Tibial nerve (tissue), 4 donors: ENCODE data around the gene ARID4B. TPM values are rescaled to one million over a fixed set of nuclear protein-coding genes. Genes with fewer than 3 reads are reported as not detected.
"Not testable (repeated sequence)": the region's sequence is repeated elsewhere in the genome, so short reads cannot be mapped to it uniquely, and the experiment has no call there.

Experiments used
- DNase-seq, 2 donors: peaks; one replicate each; pipeline ENCODE4 v3.0.0-alpha.2; 2019; ENCODE audit warnings: low spot score in 2 of 2
- H3K27ac ChIP-seq, 4 donors: fragments of 200-600 bp; sonication (generic) in 3 of 4; one replicate each; pipeline ENCODE4 v1.5.1; 2017 to 2019; ENCODE audit warnings: mild to moderate bottlenecking in 1 of 4
- H3K27me3 ChIP-seq, 2 donors: fragments of 200-600 bp; sonication (generic) in 1 of 2; one replicate each; pipeline versions ENCODE4 v1.5.1 to v1.6.0; 2017 to 2019
- H3K36me3 ChIP-seq, 3 donors: fragments of 200-600 bp; sonication (generic); one replicate each; pipeline ENCODE4 v1.5.1; 2018 to 2019
- H3K4me1 ChIP-seq, 4 donors: fragments of 200-600 bp; sonication (generic) in 3 of 4; one replicate each; pipeline ENCODE4 v1.5.1; 2017 to 2019
- H3K4me3 ChIP-seq, 4 donors: fragments of 200-600 bp; sonication (generic) in 3 of 4; one replicate each; pipeline ENCODE4 v1.5.1; 2017 to 2019; ENCODE audit warnings: mild to moderate bottlenecking in 1 of 4, moderate library complexity in 1 of 4
- H3K9me3 ChIP-seq, 4 donors: fragments of 200-600 bp; sonication (generic) in 3 of 4; one replicate each; pipeline ENCODE4 v1.5.1; 2017 to 2019
- CTCF ChIP-seq, 5 experiments: fragments of 200-600 bp in 3 of 5; fragments of 450-650 bp in 2 of 5; sonication (generic) in 3 of 5; IDR thresholded peaks; one replicate each; pipeline ENCODE4 v1.5.1; 2016 to 2019; ENCODE audit warnings: antibody characterized with exemption in 5 of 5, mild to moderate bottlenecking in 3 of 5, moderate library complexity in 2 of 5
- EP300 ChIP-seq, 2 donors: sonication (generic); formaldehyde crosslinking; IDR thresholded peaks; one replicate each; pipeline ENCODE4 v1.6.1; 2017; ENCODE audit warnings: antibody characterized with exemption in 2 of 2, mild to moderate bottlenecking in 1 of 2
- POLR2A ChIP-seq, 2 donors: fragments of 450-650 bp; IDR thresholded peaks; one replicate each; pipeline ENCODE4 v1.6.1; 2017; ENCODE audit warnings: antibody characterized with exemption in 2 of 2, mild to moderate bottlenecking in 2 of 2, moderate library complexity in 2 of 2
- WGBS, 2 donors: methylation state at CpG; one replicate each; pipeline ENCODE4 v1.1.5; 2018; 5-methylcytosine and 5-hydroxymethylcytosine counted together
- total RNA-seq, 4 donors: library from RNA; depleted of rRNA; stranded (reverse); fragments of >200 nt; gene quantifications; one replicate each; pipeline ENCODE4 v1.1.0, GENCODE V29; 2016

ARID4B gene
- total RNA-seq, 4 donors from 2014 or later = 41.6 to 58.8 (median 46.8) TPM

- Histone ChIP-seq H3K9me3 (no peaks in the 10 kb centered on the region), H3K4me1 (peaks cover 0 to 62% (median 0%) of the 10 kb centered on the region in 4 donors), H3K36me3 (no peaks in the 10 kb centered on the region), H3K4me3 (no peak overlapping the region), H3K27ac (no peak overlapping the region), H3K27me3 (no peaks in the 10 kb centered on the region)
- DNase-seq = no peak
- TF ChIP-seq EP300 (IDR thresholded peaks at IDR 0.05) (no peak), CTCF (IDR thresholded peaks at IDR 0.05) (no peak), POLR2A (IDR thresholded peaks at IDR 0.05) (no peak)
- 88 to 93% methylated on average over 1 of the region's 1 CpG for WGBS, 2 donors
Measured at GRCh38 chr1:235286667-235287066, 41.3 kb downstream of the ARID4B start.

- Histone ChIP-seq H3K27ac (no peak overlapping the region), H3K27me3 (no peaks in the 10 kb centered on the region), H3K36me3 (no peaks in the 10 kb centered on the region), H3K4me3 (no peak overlapping the region), H3K9me3 (no peaks in the 10 kb centered on the region), H3K4me1 (peaks cover 0 to 53% (median 3%) of the 10 kb centered on the region in 4 donors)
- TF ChIP-seq EP300 (IDR thresholded peaks at IDR 0.05) (no peak), POLR2A (IDR thresholded peaks at IDR 0.05) (no peak), CTCF (IDR thresholded peaks at IDR 0.05) (no peak)
- DNase-seq = no peak
- WGBS, 2 donors = 84% methylated on average over 6 of the region's 6 CpGs
Measured at GRCh38 chr1:235284231-235284769, 43.7 kb downstream of the ARID4B start.

GRCh38 chr1:235283636-235284035 lies 44.3 kb downstream of the ARID4B start:
- H3K4me1 ChIP-seq = peaks cover 0 to 53% (median 4%) of the 10 kb centered on the region in 4 donors
- 96 to 97% methylated on average over 13 of the region's 13 CpGs for WGBS, 2 donors
- H3K9me3 ChIP-seq, H3K4me3 ChIP-seq, H3K27ac ChIP-seq, H3K36me3 ChIP-seq, DNase-seq, H3K27me3 ChIP-seq: not testable (repeated sequence)

- TF ChIP-seq EP300 (IDR thresholded peaks at IDR 0.05) = no peak
- no peak for TF ChIP-seq POLR2A (IDR thresholded peaks at IDR 0.05)
- TF ChIP-seq CTCF (IDR thresholded peaks at IDR 0.05) = no peak
- no peak overlapping the region for H3K27ac ChIP-seq
- H3K36me3 ChIP-seq = no peaks in the 10 kb centered on the region
- no peak for DNase-seq
- no peaks in the 10 kb centered on the region for H3K27me3 ChIP-seq
- H3K4me1 ChIP-seq = peaks cover 0 to 46% (median 4%) of the 10 kb centered on the region in 4 donors
- no peak overlapping the region for H3K4me3 ChIP-seq
- WGBS, 2 donors = 95 to 97% methylated on average over 15 of the region's 15 CpGs
- no peaks in the 10 kb centered on the region for H3K9me3 ChIP-seq
Measured at GRCh38 chr1:235280467-235280866, 47.5 kb downstream of the ARID4B start.

- H3K27me3 ChIP-seq = no peaks in the 10 kb centered on the region
- H3K4me3 ChIP-seq = no peak overlapping the region
- WGBS, 2 donors = 83 to 84% methylated on average over 5 of the region's 5 CpGs
- no peaks in the 10 kb centered on the region for H3K36me3 ChIP-seq
- H3K4me1 ChIP-seq = peaks cover 0 to 46% (median 4%) of the 10 kb centered on the region in 4 donors
- H3K9me3 ChIP-seq = no peaks in the 10 kb centered on the region
- no peak overlapping the region for H3K27ac ChIP-seq
- TF ChIP-seq POLR2A (IDR thresholded peaks at IDR 0.05) = no peak
- no peak for TF ChIP-seq EP300 (IDR thresholded peaks at IDR 0.05)
- TF ChIP-seq CTCF (IDR thresholded peaks at IDR 0.05) = no peak
- no peak for DNase-seq
Measured at GRCh38 chr1:235279694-235280093, 48.3 kb downstream of the ARID4B start.

- no peaks in the 10 kb centered on the region for H3K9me3 ChIP-seq
- H3K4me3 ChIP-seq = no peak overlapping the region
- 62 to 69% methylated on average over 5 of the region's 5 CpGs for WGBS, 2 donors
- TF ChIP-seq CTCF (IDR thresholded peaks at IDR 0.05) (no peak), EP300 (IDR thresholded peaks at IDR 0.05) (no peak), POLR2A (IDR thresholded peaks at IDR 0.05) (no peak)
- H3K27ac ChIP-seq = no peak overlapping the region
- no peak for DNase-seq
- H3K36me3 ChIP-seq = no peaks in the 10 kb centered on the region
- H3K27me3 ChIP-seq = no peaks in the 10 kb centered on the region
- peaks cover 0 to 40% (median 4%) of the 10 kb centered on the region in 4 donors for H3K4me1 ChIP-seq
Measured at GRCh38 chr1:235278915-235279292, 49.1 kb downstream of the ARID4B start.
